Measurements from ENCODE around the gene CREBBP. TPM values are rescaled to one million over a fixed set of nuclear protein-coding genes. Genes with fewer than 3 reads are reported as not detected.

Gene CREBBP
- total and polyA plus RNA-seq, 9 of the 15 experiments (the other 6 are each of a cell fraction or from before 2014, with no cell fraction given) = 0.70 to 24.8 (median 5.6) TPM

DNA sequence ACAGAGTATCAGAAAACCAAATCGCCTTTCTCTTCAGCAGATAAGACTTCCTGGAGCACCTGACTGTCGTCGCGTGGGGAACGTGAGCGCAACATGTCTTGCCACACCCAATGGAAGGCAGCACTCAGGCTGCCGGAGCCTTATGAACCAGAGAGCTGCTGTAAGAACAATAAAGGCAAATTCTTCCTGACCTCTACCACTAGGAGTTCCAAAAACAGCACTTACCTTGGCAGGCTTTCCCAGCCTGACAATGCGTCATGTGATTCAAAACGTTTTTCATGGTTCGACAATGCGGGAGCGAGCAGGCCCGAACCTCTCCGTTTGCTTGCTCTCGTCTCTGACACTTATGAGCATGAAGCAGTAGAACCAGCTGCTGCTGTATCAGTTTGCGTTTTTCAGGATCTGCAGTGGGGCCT lies 87.3 kb downstream of the CREBBP start:
- Histone ChIP-seq H3K79me2 (ENCODE audit: control insufficient read depth, insufficient read depth, low read length) (peaks cover 27% of the 10 kb centered on the region), H3K9me1 (ENCODE audit: control insufficient read depth, insufficient read depth, low read length) (no peaks in the 10 kb centered on the region), H3K4me1 (replicated peaks in 1 of 2; ENCODE audit: control insufficient read depth in 2 of 2, insufficient read depth in 2 of 2, low read length in 2 of 2) (peaks cover 0 to 13% of the 10 kb centered on the region in 2 experiments; a peak in 4 of 5 replicates), H3K27ac (ENCODE audit: extremely low read depth, low read depth, low read length) (no peak overlapping the region), H3K36me3 (ENCODE audit: control insufficient read depth, insufficient read depth, low read length) (peaks cover 33% of the 10 kb centered on the region; the same call in 2 of the 3 replicates), H3K4me2 (ENCODE audit: insufficient read depth, low read length) (peak overlapping the region; percentile 1; the same call in 1 of the 2 replicates), H4K20me1 (replicated peaks; ENCODE audit: control insufficient read depth, insufficient read depth, low read length) (peaks cover 4% of the 10 kb centered on the region; the same call in 1 of the 2 replicates), H3K4me3 (no peak overlapping the region), H3K27me3 (ENCODE audit: control insufficient read depth in 2 of 2, insufficient read depth in 2 of 2, low read length in 2 of 2) (no peaks in the 10 kb centered on the region), H3K9me3 (replicated peaks; ENCODE audit: control insufficient read depth, insufficient read depth, low read depth, low read length) (no peaks in the 10 kb centered on the region), H3K9ac (ENCODE audit: insufficient read depth in 1 of 2, low read depth in 2 of 2, low read length in 2 of 2) (peak overlapping the region; percentile 5 to 11; a peak in 1 of 4 replicates), H2AFZ (ENCODE audit: low read depth, low read length) (no peak overlapping the region)
- intact Hi-C loops (cut with micrococcal nuclease) = no loop called here
- DNase-seq (ENCODE audit: extremely low read depth in 1 of 4, low spot score in 3 of 4) (peak in 2 of 4 experiments; percentile 13 to 37), ATAC-seq (peak; percentile 53; the same call in 2 of the 3 replicates), FAIRE-seq (no peak)
- CTCF ChIA-PET (ENCODE audit: low intra/inter-chr PET ratio) = no interaction called here
- BruUV-seq (replicated peaks) = no TSS peak
- 56% methylated on average over 16 of the region's 16 CpGs for WGBS (ENCODE audit: insufficient coverage, low coverage, missing lambda C conversion rate)
- in situ Hi-C loops (cut with MboI) = no loop called here
- POLR2A ChIA-PET = interaction anchor here (1.6 kb wide), 1 partner anchor 85 kb away, joined by 4 read pairs; no protein-coding TSS in a partner anchor
- TF ChIP-seq, protein P1, sequence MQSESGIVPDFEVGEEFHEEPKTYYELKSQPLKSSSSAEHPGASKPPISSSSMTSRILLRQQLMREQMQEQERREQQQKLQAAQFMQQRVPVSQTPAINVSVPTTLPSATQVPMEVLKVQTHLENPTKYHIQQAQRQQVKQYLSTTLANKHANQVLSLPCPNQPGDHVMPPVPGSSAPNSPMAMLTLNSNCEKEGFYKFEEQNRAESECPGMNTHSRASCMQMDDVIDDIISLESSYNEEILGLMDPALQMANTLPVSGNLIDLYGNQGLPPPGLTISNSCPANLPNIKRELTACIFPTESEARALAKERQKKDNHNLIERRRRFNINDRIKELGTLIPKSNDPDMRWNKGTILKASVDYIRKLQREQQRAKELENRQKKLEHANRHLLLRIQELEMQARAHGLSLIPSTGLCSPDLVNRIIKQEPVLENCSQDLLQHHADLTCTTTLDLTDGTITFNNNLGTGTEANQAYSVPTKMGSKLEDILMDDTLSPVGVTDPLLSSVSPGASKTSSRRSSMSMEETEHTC (IDR thresholded peaks at IDR 0.05) = 0 out of 2 replicates have a peak, but pooled peaks have one; percentile 38
- TF ChIP-seq, protein P2, sequence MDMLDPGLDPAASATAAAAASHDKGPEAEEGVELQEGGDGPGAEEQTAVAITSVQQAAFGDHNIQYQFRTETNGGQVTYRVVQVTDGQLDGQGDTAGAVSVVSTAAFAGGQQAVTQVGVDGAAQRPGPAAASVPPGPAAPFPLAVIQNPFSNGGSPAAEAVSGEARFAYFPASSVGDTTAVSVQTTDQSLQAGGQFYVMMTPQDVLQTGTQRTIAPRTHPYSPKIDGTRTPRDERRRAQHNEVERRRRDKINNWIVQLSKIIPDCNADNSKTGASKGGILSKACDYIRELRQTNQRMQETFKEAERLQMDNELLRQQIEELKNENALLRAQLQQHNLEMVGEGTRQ (CRISPR knock-in tag; IDR thresholded peaks at IDR 0.05) = peak; percentile 56
- TF ChIP-seq RAD51 (IDR thresholded peaks at IDR 0.05; ENCODE audit: borderline replicate concordance, low read depth) (peak; percentile 31; the same call in 1 of the 2 replicates), CXXC5 (CRISPR knock-in tag; IDR thresholded peaks at IDR 0.05) (peak; percentile 67), HMG20A (CRISPR knock-in tag; conservative IDR thresholded peaks at IDR 0.05) (no peak), FOXJ2 (tag; IDR thresholded peaks at IDR 0.05) (no peak), HNRNPK (IDR thresholded peaks at IDR 0.05; ENCODE audit: low read depth, low read length, poor library complexity, severe bottlenecking) (no peak), TAL1 (IDR thresholded peaks at IDR 0.05) (no peak)
- TF ChIP-seq, protein P3, sequence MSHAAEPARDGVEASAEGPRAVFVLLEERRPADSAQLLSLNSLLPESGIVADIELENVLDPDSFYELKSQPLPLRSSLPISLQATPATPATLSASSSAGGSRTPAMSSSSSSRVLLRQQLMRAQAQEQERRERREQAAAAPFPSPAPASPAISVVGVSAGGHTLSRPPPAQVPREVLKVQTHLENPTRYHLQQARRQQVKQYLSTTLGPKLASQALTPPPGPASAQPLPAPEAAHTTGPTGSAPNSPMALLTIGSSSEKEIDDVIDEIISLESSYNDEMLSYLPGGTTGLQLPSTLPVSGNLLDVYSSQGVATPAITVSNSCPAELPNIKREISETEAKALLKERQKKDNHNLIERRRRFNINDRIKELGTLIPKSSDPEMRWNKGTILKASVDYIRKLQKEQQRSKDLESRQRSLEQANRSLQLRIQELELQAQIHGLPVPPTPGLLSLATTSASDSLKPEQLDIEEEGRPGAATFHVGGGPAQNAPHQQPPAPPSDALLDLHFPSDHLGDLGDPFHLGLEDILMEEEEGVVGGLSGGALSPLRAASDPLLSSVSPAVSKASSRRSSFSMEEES (CRISPR knock-in tag; IDR thresholded peaks at IDR 0.05) = peak; percentile 63
- TF ChIP-seq, protein P4, sequence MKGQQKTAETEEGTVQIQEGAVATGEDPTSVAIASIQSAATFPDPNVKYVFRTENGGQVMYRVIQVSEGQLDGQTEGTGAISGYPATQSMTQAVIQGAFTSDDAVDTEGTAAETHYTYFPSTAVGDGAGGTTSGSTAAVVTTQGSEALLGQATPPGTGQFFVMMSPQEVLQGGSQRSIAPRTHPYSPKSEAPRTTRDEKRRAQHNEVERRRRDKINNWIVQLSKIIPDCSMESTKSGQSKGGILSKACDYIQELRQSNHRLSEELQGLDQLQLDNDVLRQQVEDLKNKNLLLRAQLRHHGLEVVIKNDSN (CRISPR knock-in tag; IDR thresholded peaks at IDR 0.05) = peak; percentile 49; the same call in 1 of the 2 replicates
- TF ChIP-seq, protein P5, sequence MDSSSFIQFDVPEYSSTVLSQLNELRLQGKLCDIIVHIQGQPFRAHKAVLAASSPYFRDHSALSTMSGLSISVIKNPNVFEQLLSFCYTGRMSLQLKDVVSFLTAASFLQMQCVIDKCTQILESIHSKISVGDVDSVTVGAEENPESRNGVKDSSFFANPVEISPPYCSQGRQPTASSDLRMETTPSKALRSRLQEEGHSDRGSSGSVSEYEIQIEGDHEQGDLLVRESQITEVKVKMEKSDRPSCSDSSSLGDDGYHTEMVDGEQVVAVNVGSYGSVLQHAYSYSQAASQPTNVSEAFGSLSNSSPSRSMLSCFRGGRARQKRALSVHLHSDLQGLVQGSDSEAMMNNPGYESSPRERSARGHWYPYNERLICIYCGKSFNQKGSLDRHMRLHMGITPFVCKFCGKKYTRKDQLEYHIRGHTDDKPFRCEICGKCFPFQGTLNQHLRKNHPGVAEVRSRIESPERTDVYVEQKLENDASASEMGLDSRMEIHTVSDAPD (CRISPR knock-in tag; IDR thresholded peaks at IDR 0.05) = no peak

Data from K562 (cell line).